Lung microvascular endothelial cell (primary cell): ENCODE measurements around the gene SPATA19. TPM values are rescaled to one million over a fixed set of nuclear protein-coding genes. Genes with fewer than 3 reads are reported as not detected.

ENCODE experiments used
- DNase-seq, 2 donors: peaks; one replicate each; pipeline versions ENCODE4 v3.0.0 to v3.0.0-alpha.2; 2010; ENCODE audit warnings: low read depth in 2 of 2
- total RNA-seq: library from RNA; depleted of rRNA; stranded (reverse); fragments of >200 nt; gene quantifications from 2 replicates; pipeline ENCODE4 v1.2.1, GENCODE V29; 2014

Gene SPATA19
- total RNA-seq, 1 donor from 2014 or later = not detected

DNA sequence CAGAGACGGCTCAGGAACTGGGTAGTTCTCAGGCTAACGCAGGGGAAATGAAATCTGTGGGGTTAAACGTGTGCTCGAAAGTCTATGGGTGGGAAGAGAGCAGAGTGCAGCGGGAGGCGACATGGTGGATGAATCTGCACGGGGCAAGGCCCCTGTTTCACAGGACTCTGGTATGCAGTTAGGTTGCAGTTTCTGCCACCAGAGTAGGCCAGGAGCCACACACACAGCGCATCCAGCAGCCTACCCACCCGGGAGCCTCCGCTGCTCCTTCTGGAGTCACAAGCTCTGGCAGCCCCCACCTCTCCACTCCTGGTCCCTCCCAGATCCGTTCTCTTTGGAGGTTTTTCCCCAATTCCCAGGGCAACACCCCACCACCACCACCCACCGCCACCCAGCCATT, 27.0 kb downstream of the SPATA19 start:
- no peak for DNase-seq

GRCh38 chr11:133817449-133817848, 27.9 kb downstream of the SPATA19 start:
- DNase-seq = no peak

DNA sequence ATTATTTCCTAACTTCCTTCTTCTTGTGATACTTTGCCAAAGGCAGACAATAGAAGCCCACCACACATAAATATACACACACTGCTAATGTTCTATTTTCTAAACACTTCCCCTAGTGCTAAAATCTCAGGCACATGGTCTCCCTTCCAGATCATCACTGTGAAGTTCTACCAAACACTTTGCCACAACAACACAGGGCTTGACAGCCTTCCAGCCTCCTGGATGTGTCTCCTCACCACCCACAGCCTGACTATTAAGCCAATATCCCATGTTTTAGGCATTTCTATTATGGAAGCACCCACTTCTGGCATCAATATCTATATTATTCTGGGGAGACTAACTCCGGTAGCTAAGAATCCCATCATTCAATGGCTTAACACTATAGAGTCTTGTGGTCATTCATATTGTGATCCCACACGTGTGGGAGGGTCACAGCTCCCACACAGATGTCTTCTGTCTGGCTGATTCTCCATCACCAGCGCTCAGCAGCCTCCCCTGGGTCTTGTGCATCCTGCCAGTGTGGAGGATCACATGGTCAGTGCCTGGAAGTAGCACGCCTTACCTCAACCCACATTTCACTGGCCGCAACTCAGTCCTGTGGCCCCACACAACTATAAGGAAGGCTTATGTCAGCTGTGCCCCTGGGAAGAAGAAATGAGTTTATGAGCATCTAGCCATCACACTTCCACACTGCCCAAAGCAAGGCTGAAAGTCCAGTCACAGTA, 29.0 kb downstream of the SPATA19 start:
- DNase-seq = no peak

DNA sequence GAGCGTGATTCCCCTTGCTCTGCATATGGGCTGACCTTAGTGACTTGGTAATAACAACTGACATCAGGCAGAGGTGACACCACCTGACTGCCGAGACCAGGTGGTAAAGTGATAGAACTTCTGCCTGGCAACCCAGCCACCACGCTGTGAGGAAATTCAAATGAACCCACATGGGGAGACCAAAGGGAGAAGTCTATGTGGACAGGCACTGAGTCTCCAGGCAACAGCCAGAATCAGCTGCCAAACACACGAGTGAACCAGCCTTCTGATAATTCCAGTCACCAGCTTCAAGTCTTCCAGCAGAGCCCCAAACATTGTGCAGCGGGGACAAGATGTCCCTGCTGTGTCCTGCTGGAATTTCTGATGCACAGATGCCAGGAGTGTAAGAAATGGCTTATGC, 29.7 kb downstream of the SPATA19 start:
- no peak for DNase-seq

- DNase-seq = no peak
Observed at GRCh38 chr11:133814588-133815100, 30.7 kb downstream of the SPATA19 start.

DNA sequence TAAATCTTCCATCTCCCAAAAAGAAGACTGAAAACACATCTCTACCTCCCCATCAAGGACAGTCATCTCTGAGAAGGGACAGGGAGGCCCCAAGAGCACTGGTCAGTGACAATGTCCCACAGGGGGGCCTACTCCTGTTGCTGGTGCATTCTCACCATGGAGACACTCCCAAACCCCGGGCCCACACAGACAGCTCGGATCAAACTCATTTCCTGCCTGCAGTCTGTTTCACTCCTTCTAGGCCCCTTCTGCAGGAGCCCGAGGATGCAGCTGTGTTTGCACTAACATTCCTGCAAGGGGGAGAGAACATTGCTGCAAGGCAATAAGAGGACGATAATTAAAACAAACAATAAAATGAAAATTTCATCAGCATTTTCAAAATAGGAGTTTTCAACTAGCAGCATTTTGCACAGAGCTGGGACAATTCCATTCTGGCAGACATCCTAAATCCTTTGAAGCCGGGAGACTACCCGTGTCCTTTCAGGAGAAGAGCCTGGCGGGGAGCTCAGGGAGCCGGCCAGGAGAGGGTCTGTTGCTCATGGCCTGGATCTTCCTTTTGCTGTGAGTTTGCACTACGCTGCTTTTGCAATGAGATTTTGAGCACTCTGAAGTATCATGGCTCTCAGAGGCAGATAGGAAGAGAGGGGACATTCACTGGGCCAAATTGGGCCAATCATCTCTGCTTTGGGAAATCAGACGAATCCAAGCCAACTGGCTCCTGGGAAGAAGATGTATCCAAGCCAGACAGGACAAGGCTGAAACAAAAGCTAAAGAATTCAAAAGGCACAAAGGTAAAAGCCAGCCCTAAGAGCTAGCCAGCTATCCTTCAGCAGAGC, 33.2 kb downstream of the SPATA19 start:
- DNase-seq = no peak

DNA sequence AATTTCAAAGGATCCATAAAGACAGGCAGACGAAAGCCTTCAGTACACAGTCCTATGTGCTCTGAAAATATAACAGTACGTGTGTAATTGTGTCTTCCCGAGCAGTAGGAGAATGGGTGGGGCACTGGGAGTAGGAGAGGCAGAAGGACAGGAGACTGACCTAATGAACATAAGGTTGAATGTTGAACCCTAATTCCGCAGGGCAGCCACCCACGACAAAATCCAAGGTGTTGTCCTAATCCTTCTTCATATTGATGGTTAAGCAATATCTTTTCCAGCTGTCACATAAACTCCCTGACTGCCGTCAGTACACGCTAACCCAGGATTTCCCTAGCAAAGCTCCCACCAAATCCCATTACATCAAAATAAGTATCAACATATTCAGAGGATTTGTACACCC, 34.5 kb downstream of the SPATA19 start:
- no peak for DNase-seq

DNA sequence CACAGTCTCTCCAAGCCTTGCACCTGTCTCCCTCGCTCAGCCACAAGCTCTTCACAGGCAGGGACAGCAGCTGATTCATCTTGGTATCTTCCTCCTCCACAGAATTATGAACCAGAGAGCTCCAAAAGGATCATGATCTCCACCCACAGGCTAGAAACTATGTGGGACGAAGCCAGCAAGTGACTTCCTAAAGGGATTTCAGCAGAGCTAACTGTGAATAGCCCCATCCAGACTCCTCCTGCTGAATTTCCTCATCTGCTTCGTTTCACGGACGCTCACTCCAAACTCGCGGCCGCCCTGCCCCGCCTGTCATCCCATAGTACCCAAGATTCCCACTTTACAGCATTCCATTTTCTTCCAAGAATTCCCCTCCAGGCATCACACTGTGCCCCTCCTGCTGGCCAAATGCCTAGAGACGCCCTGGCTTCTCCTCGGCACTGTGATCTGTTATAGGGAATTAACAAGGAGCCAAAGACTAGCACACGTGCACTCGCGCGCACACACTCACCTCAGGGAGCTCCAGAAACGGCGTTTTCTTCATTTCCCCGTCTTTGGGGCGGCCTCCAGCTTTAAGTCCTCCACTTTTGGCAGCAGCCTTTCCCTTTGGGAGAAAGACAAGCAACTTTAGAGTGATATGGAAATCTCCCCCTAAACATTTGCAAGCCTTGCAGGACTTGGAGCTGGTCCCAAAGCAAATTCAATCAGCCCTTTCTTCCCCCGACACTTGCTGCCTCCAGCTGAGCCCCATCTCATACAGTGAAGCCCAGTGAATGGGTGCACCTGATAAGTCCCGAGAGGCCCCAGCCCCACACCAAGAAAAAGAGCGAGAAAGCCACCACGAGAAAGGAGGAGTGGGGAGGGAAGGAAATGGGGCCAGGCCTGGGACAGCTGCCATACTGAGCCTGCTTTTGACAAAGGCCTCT, 35.5 kb downstream of the SPATA19 start:
- DNase-seq = no peak

- no peak for DNase-seq
Observed at GRCh38 chr11:133808393-133809140, 36.7 kb downstream of the SPATA19 start.

DNA sequence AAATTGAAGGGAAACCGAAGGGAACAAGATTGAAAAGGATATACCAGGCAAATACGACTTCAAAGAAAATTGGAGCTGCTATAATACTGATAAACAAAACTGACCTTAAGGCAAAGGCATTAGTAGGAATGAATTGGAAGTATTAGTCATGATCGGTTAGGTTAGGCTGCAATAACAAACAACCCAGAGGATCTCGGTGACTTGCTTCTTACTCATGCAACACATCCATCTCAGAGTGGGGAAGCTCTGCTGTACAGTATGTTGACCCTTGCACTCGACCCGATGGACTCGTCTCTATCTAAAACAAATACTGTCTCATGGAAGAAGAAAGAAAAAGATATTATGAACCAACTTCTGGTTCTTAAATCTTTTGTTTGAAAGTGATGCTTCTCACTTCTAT, 42.3 kb downstream of the SPATA19 start:
- no peak for DNase-seq

- no peak for DNase-seq
Observed at GRCh38 chr11:133801356-133801755, 44.0 kb downstream of the SPATA19 start.

DNA sequence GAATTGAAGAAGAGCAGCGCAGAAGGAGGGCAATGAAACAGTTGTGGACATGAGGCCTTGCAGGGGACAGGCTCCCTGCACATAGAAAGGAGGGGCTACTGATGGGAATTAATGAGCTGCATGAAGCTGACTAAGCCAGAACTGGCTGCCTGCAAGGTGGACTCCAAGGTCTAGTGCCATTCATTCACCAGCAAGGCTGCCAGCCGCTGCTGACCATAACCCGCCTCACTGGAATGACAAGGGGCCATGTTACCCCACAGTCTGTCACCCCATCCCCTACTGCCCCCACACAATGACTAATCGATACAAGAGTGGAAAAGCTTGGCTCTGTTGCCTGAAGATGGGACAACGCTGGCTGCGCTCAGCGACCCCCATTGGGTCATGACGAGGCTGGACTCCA, 44.6 kb downstream of the SPATA19 start:
- DNase-seq = no peak

DNA sequence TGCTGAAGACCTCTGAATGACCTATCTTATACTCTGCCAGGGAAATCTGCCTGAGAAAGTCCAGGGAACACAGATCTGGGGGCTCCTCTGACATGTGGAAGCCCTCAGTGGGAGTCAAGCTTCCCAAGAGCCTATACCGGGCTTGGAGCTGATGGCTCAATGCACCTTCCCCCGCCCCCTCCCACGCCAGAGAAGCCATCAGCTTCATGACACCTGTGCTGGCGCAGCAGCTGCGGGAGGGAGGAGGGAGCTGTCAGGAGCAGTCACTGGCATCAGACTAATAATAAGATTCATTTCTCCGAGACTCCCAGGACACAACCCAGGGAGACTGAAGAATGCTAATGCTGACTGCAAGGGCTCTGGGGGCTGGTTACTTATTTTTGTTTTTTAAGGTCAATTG, 47.8 kb downstream of the SPATA19 start:
- no peak for DNase-seq

GRCh38 chr11:133796043-133796795, 49.1 kb downstream of the SPATA19 start:
- DNase-seq = no peak

GRCh38 chr11:133795088-133795487, 50.2 kb downstream of the SPATA19 start:
- DNase-seq = no peak

GRCh38 chr11:133794205-133794604, 51.1 kb downstream of the SPATA19 start:
- no peak for DNase-seq

DNA sequence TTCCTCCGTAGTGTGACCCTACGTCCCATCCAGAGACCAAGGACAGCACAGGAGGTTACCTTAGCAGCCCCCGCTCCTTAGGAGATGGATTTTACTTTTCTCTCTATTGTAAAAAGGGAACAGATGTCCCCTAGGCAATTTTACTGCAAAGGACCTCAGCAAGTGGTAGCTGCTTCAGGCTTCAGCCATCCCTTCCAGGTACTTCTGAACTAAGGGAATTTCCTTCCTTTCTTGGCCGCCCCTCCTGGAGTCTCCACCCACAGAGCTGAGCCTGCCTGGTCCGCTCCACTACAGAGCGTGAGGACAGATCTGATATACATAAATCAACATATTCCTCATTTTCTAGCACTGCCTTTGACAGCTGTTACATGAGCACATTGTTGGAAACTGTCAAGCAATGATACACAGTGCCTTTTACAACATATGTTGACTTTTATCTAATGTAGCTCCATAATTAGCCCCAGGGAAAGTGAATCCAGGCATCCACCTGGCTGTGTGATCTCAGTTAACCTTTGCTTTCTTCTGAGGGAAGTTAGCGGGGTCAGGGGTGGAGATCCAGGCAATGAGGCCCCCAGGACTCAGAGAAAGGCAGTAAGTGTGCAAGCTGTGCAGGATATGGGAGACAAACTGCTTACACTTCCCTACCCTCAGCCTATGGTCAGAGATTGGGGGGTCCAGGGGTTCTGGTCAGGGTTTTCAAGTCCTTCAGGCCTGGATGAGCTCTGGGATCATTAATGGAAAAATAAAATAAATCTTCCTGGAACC, 51.9 kb downstream of the SPATA19 start:
- no peak for DNase-seq

- no peak for DNase-seq
Observed at GRCh38 chr11:133790995-133791394, 54.3 kb downstream of the SPATA19 start.
